ENCODE data around the gene GTF2F2.

- TF ChIP-seq CTCF (conservative IDR thresholded peaks at IDR 0.05; ENCODE audit: low read depth, low read length), result no peak
- no peak for TF ChIP-seq EZH2 (IDR thresholded peaks at IDR 0.05; ENCODE audit: borderline replicate concordance, low read depth, low read length, poor library complexity, severe bottlenecking)
Measured at GRCh38 chr13:45249662-45250061, 129.4 kb downstream of the GTF2F2 start.
